SK-N-SH (cell line): Measurements from ENCODE around the gene PFN1.

Source experiments
- CHD2 ChIP-seq: fragments of 150-350 bp; IDR thresholded peaks from 2 replicates; pipeline ENCODE4 v1.6.1; 2018; ENCODE audit warnings: low read length; ENCODE audit not compliant: partially characterized antibody
- EP300 ChIP-seq, 2 experiments: IDR thresholded peaks; 2 replicates each; pipeline versions ENCODE4 v1.4.0 to v1.6.1; 2012; ENCODE audit warnings: borderline replicate concordance in 1 of 2, low read depth in 1 of 2, low read length in 1 of 2
- NRF1 ChIP-seq: IDR thresholded peaks from 2 replicates; pipeline ENCODE4 v1.6.1; 2012; ENCODE audit warnings: low read depth, mild to moderate bottlenecking, low read length
- RAD21 ChIP-seq: IDR thresholded peaks from 2 replicates; pipeline ENCODE4 v1.6.1; 2012; ENCODE audit warnings: mild to moderate bottlenecking, low read length
- RFX5 ChIP-seq: IDR thresholded peaks from 2 replicates; pipeline ENCODE4 v1.6.1; 2012; ENCODE audit warnings: mild to moderate bottlenecking, improper control_type of control experiment, low read length
- SIN3A ChIP-seq: IDR thresholded peaks from 2 replicates; pipeline ENCODE4 v1.6.1; 2012; ENCODE audit warnings: low read depth, mild to moderate bottlenecking, low read length, moderate library complexity, borderline replicate concordance
- TF ChIP-seq, protein P1 (sequence below): fragments of 200-600 bp; sonication (generic); IDR thresholded peaks from 2 replicates; pipeline ENCODE4 v1.6.1; 2017; ENCODE audit warnings: antibody characterized with exemption, mild to moderate bottlenecking, moderate library complexity
- TF ChIP-seq, protein P2 (sequence below): fragments of 150-350 bp; IDR thresholded peaks from 2 replicates; pipeline ENCODE4 v1.6.1; 2017; ENCODE audit warnings: antibody characterized with exemption, low read length, low read depth, borderline replicate concordance
- TF ChIP-seq, protein P3 (sequence below): IDR thresholded peaks from 2 replicates; pipeline ENCODE4 v1.4.0; 2012; ENCODE audit warnings: low read depth
- TF ChIP-seq, protein P4 (sequence below): IDR thresholded peaks from 2 replicates; pipeline ENCODE4; 2012
- TF ChIP-seq, protein P5 (sequence below): IDR thresholded peaks from 2 replicates; pipeline ENCODE4 v1.6.1; 2012; ENCODE audit warnings: mild to moderate bottlenecking, low read depth, low read length, moderate library complexity

DNA sequence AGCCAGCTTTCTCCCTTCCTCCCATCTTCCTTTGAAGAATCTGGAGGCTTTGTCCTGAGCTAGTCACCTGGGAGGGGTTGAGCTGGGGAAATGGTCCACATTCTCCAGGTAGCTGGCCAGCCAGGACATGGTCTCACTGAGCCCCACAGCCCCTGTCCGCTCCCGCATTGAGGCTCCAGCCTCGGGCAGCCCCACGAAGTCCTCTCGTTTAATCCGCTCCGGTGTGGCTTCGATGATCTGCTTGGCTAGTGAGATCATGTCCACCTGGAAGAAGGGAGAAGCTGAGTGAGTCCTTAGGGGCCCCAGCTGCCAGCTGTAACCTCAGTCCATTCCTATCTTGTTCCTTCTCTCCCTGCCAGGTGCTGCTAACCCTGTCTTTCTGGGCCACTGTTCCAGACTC is 21.9 kb upstream of the PFN1 start:
- TF ChIP-seq, protein P1, sequence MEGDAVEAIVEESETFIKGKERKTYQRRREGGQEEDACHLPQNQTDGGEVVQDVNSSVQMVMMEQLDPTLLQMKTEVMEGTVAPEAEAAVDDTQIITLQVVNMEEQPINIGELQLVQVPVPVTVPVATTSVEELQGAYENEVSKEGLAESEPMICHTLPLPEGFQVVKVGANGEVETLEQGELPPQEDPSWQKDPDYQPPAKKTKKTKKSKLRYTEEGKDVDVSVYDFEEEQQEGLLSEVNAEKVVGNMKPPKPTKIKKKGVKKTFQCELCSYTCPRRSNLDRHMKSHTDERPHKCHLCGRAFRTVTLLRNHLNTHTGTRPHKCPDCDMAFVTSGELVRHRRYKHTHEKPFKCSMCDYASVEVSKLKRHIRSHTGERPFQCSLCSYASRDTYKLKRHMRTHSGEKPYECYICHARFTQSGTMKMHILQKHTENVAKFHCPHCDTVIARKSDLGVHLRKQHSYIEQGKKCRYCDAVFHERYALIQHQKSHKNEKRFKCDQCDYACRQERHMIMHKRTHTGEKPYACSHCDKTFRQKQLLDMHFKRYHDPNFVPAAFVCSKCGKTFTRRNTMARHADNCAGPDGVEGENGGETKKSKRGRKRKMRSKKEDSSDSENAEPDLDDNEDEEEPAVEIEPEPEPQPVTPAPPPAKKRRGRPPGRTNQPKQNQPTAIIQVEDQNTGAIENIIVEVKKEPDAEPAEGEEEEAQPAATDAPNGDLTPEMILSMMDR = no peak
- TF ChIP-seq EP300 (IDR thresholded peaks at IDR 0.05; ENCODE audit: borderline replicate concordance in 1 of 2, low read depth in 1 of 2, low read length in 1 of 2) (no peak), RFX5 (no peak), CHD2 (no peak), RAD21 (no peak), NRF1 (no peak), SIN3A (no peak)
- TF ChIP-seq, protein P2, sequence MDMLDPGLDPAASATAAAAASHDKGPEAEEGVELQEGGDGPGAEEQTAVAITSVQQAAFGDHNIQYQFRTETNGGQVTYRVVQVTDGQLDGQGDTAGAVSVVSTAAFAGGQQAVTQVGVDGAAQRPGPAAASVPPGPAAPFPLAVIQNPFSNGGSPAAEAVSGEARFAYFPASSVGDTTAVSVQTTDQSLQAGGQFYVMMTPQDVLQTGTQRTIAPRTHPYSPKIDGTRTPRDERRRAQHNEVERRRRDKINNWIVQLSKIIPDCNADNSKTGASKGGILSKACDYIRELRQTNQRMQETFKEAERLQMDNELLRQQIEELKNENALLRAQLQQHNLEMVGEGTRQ = no peak
- TF ChIP-seq, protein P3, sequence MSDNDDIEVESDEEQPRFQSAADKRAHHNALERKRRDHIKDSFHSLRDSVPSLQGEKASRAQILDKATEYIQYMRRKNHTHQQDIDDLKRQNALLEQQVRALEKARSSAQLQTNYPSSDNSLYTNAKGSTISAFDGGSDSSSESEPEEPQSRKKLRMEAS = no peak
- TF ChIP-seq, protein P4, sequence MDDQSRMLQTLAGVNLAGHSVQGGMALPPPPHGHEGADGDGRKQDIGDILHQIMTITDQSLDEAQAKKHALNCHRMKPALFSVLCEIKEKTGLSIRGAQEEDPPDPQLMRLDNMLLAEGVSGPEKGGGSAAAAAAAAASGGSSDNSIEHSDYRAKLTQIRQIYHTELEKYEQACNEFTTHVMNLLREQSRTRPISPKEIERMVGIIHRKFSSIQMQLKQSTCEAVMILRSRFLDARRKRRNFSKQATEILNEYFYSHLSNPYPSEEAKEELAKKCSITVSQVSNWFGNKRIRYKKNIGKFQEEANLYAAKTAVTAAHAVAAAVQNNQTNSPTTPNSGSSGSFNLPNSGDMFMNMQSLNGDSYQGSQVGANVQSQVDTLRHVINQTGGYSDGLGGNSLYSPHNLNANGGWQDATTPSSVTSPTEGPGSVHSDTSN = no peak
- TF ChIP-seq, protein P5, sequence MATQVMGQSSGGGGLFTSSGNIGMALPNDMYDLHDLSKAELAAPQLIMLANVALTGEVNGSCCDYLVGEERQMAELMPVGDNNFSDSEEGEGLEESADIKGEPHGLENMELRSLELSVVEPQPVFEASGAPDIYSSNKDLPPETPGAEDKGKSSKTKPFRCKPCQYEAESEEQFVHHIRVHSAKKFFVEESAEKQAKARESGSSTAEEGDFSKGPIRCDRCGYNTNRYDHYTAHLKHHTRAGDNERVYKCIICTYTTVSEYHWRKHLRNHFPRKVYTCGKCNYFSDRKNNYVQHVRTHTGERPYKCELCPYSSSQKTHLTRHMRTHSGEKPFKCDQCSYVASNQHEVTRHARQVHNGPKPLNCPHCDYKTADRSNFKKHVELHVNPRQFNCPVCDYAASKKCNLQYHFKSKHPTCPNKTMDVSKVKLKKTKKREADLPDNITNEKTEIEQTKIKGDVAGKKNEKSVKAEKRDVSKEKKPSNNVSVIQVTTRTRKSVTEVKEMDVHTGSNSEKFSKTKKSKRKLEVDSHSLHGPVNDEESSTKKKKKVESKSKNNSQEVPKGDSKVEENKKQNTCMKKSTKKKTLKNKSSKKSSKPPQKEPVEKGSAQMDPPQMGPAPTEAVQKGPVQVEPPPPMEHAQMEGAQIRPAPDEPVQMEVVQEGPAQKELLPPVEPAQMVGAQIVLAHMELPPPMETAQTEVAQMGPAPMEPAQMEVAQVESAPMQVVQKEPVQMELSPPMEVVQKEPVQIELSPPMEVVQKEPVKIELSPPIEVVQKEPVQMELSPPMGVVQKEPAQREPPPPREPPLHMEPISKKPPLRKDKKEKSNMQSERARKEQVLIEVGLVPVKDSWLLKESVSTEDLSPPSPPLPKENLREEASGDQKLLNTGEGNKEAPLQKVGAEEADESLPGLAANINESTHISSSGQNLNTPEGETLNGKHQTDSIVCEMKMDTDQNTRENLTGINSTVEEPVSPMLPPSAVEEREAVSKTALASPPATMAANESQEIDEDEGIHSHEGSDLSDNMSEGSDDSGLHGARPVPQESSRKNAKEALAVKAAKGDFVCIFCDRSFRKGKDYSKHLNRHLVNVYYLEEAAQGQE = no peak
